Right atrium auricular region (tissue), 2 donors: ENCODE results near the gene CDH16. TPM values are rescaled to one million over a fixed set of nuclear protein-coding genes. Genes with fewer than 3 reads are reported as not detected.

Experiments
- DNase-seq: peaks from one replicate; pipeline ENCODE4 v3.0.0-alpha.2; 2019; ENCODE audit warnings: low spot score
- H3K27ac ChIP-seq, 2 donors: fragments of 200-600 bp; sonication (generic); 1 replicate in 1 of 2; 2 replicates in 1 of 2; pipeline ENCODE4 v1.5.1; 2016 to 2019
- H3K27me3 ChIP-seq, 2 donors: fragments of 200-600 bp; sonication (generic); one replicate each; pipeline versions ENCODE4 v1.5.1 to v1.6.0; 2017 to 2019
- H3K36me3 ChIP-seq: fragments of 200-600 bp; sonication (generic); one replicate; pipeline ENCODE4 v1.5.1; 2016
- H3K4me1 ChIP-seq, 2 donors: fragments of 200-600 bp; sonication (generic); one replicate each; pipeline versions ENCODE4 v1.5.1 to v1.6.0; 2017 to 2019
- H3K4me3 ChIP-seq, 2 donors: fragments of 200-600 bp; sonication (generic); 1 replicate in 1 of 2; 2 replicates in 1 of 2; pipeline ENCODE4 v1.5.1; 2017 to 2019; ENCODE audit warnings: mild to moderate bottlenecking in 1 of 2, moderate library complexity in 1 of 2
- H3K9me3 ChIP-seq, 2 donors: fragments of 200-600 bp; sonication (generic); one replicate each; pipeline ENCODE4 v1.5.1; 2019
- total RNA-seq, 2 donors: library from RNA; depleted of rRNA; stranded (reverse); fragments of >200 nt; gene quantifications; one replicate each; pipeline ENCODE4 v1.1.0, GENCODE V29; 2016
- TF ChIP-seq, protein P1 (sequence below), 2 donors: fragments of 200-600 bp; sonication (generic); IDR thresholded peaks; one replicate each; pipeline ENCODE4 v1.5.1; 2019; ENCODE audit warnings: antibody characterized with exemption in 2 of 2

The CDH16 gene
- total RNA-seq, 2 donors from 2014 or later, result 0.79 to 1.4 TPM

DNA sequence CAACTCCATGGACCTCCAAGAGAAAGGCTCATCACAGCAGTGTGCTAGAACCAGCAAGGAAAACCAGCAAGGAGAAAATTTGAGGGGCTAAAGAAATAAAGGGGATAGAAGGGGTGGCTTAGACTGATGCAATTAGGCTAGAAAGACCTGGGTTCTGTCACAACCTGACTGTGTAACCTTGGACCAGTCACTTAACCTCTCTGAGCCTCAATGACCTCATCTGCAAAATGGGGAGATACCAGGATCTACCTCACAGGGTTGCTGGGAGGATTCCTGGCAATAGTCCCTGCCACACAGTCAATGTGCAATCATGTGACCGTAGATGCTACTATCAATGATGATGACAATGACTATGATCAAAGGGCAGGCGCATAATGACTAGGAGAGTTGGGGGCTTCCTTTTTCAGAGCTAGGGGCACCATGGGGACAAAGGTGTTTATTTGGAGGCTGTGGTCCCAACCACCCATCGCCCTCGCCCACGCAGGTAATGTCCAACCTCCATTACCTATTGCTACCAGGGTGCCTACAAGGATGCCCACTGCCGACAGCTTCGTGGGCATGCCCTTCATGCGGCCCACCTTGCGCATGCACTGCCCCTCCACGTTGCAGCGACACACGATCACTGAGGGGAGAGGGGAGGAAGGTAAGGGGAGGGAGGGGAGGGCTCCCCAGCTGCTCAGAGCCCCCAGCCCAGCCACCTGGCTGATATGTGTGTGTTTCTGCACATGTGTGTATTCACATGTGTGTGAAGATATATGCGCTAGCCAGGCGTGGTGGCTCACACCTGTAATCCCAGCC is 9.7 kb downstream of the CDH16 start:
- H3K36me3 ChIP-seq, result no peaks in the 10 kb centered on the region
- H3K27ac ChIP-seq, result no peak overlapping the region
- H3K4me1 ChIP-seq, result peaks cover 0 to 49% of the 10 kb centered on the region in 2 donors
- DNase-seq, result no peak
- H3K27me3 ChIP-seq, result no peaks in the 10 kb centered on the region
- TF ChIP-seq, protein P1, sequence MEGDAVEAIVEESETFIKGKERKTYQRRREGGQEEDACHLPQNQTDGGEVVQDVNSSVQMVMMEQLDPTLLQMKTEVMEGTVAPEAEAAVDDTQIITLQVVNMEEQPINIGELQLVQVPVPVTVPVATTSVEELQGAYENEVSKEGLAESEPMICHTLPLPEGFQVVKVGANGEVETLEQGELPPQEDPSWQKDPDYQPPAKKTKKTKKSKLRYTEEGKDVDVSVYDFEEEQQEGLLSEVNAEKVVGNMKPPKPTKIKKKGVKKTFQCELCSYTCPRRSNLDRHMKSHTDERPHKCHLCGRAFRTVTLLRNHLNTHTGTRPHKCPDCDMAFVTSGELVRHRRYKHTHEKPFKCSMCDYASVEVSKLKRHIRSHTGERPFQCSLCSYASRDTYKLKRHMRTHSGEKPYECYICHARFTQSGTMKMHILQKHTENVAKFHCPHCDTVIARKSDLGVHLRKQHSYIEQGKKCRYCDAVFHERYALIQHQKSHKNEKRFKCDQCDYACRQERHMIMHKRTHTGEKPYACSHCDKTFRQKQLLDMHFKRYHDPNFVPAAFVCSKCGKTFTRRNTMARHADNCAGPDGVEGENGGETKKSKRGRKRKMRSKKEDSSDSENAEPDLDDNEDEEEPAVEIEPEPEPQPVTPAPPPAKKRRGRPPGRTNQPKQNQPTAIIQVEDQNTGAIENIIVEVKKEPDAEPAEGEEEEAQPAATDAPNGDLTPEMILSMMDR (IDR thresholded peaks at IDR 0.05), result no peak
- no peaks in the 10 kb centered on the region for H3K9me3 ChIP-seq
- no peak overlapping the region for H3K4me3 ChIP-seq

DNA sequence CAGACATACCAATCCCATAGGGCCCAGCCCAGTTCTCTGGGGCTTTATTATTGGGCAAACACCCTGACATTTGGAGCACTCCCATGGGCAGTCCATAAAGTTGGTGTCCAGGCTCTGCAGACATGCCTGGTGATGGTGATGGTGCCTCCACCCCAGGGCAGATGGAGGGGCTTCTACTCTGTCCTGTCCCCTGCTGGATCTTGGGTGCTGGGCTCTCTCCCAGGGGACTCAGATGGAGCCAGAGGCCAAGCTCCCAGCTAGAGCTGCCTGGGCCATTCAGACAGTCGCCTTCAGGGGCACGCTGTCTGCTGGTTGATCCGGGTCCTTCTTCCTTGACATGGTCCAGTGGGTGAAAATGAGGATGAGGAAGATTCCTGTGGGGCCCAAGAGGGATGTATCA is 10.6 kb downstream of the CDH16 start:
- H3K9me3 ChIP-seq, result no peaks in the 10 kb centered on the region
- H3K4me3 ChIP-seq, result no peak overlapping the region
- TF ChIP-seq, protein P1 (IDR thresholded peaks at IDR 0.05), result no peak
- H3K27me3 ChIP-seq, result no peaks in the 10 kb centered on the region
- H3K36me3 ChIP-seq, result no peaks in the 10 kb centered on the region
- peak overlapping the region in 1 of 2 donors; percentile 96 for H3K27ac ChIP-seq
- peaks cover 0 to 52% of the 10 kb centered on the region in 2 donors for H3K4me1 ChIP-seq
- DNase-seq, result no peak

DNA sequence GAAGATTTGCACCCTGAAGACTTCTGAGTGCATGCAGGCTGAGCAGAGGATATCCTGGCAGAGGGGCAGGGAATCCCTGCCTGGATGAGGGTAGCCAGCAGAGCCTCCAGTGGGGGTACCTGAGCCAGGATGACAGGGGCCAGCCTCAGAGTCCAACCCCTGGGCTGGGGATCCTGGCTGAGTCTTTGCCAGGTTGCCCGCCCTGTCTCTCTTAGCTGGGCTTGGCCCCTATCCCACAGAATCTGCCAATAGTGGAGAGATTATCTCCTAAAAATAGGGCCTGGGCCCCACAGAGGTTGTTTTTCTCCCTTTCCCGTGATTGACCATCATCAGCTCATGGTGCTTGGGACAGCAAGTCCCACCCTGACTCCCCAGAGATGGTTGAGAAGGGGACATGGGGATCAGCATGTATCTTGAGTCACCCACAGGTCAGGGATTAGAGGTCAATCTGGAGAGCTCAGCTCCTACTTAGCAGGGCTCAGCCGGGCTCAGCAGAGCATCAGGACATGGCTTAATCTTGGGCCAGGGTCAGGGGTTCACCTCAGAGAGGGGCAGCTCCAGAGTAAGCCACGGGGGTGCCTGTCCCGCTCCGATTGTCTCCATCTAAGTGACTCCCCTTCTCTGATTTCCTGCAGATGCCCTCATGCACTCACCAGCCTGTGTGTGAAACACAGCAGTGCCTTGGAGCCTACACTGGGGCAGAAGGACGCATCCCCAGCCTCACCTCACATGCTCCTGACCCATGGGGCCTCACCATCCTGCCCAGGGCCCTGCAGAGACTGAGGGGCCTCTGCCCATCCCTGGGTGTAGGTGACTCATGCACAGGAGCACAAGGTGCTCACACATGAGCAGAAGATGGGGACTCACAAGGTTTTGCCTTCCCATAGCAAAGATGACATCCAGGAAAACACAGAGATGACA is 11.5 kb downstream of the CDH16 start:
- Histone ChIP-seq H3K9me3 (no peaks in the 10 kb centered on the region), H3K4me1 (peaks cover 0 to 59% of the 10 kb centered on the region in 2 donors), H3K27me3 (no peaks in the 10 kb centered on the region), H3K27ac (peak overlapping the region; percentile 90 to 96), H3K36me3 (no peaks in the 10 kb centered on the region), H3K4me3 (no peak overlapping the region)
- no peak for DNase-seq
- TF ChIP-seq, protein P1 (IDR thresholded peaks at IDR 0.05), result no peak

DNA sequence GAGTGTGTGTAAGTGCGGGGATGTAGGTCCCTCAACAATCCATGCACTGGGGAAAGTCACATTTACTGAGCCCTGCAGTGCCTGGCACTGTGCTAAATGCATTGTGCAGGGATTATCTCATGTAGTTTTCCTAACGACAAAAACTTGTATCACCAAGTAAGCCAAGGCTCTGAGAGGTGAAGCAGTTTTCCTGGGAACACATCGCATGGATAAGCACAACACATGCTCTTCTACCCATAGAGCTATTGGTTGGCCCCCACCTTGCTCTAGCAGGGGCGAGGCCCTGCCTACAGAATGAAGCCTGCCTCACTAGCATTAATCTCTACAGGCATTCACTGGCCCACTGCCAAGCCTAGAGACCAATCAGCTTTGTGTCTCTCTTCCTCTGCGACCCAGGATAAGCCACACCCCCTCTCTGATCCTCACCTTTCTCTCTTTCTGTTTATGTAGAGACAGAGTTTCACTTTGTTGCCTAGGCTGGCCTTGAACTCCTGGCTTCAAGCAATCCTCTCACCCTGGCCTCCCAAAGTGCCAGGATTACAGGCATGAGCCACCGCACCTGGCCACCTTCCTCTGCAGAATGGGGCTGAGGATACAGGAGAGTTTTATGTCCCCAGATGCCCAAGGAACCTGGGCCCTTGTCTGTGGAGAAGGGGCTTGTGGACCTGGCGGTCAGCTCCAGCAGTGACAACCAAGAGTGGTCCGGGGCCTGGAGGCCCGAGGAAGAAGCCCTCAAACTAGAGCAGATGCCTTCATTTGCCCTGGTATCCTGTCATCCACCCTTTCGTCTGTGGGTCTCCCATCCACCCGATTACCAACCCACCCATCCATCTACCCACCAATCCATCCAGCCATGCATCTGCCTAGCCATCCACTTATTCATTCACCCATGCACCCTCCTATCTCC is 12.8 kb downstream of the CDH16 start:
- H3K9me3 ChIP-seq, result no peaks in the 10 kb centered on the region
- H3K4me1 ChIP-seq, result peaks cover 0 to 67% of the 10 kb centered on the region in 2 donors
- TF ChIP-seq, protein P1 (IDR thresholded peaks at IDR 0.05), result no peak
- peak overlapping the region; percentile 90 to 96 for H3K27ac ChIP-seq
- no peak overlapping the region for H3K4me3 ChIP-seq
- H3K36me3 ChIP-seq, result no peaks in the 10 kb centered on the region
- no peaks in the 10 kb centered on the region for H3K27me3 ChIP-seq
- DNase-seq, result no peak
